A549 (cell line): Measurements from ENCODE around the gene ARHGAP4. TPM values are rescaled to one million over a fixed set of nuclear protein-coding genes. Genes with fewer than 3 reads are reported as not detected.

Experiments
- ATAC-seq, 2 experiments: fragments of 200-7000 bp in 1 of 2; fragments of >200 bp in 1 of 2; cut with Nextera tagmentation in 1 of 2; cut with Tn5 transposase in 1 of 2; 3 replicates each; pipeline versions ENCODE4 v1.8.0 to v1.9.1; 2018 to 2020; ENCODE audit warnings: mild to moderate bottlenecking in 1 of 2, moderate library complexity in 1 of 2
- CTCF ChIA-PET: fragments of 300-600 bp; sonication (Branson Sonifier 250); formaldehyde crosslinking; extraction: SDS; loops from one replicate; lab custom pipeline; 2021; ENCODE audit warnings: antibody characterized with exemption, inconsistent platforms; lab: Yijun Ruan, JAX
- POLR2A ChIA-PET: fragments of 350-600 bp; formaldehyde crosslinking; extraction: SDS; loops from one replicate; lab custom pipeline; 2021; ENCODE audit warnings: antibody characterized with exemption, inconsistent platforms; lab: Yijun Ruan, JAX
- DNase-seq, 2 experiments: peaks; one replicate each; pipeline versions ENCODE4 v3.0.0 to v3.0.0-alpha.2; 2011 to 2016; ENCODE audit warnings: low read depth in 1 of 2, low spot score in 1 of 2
- FAIRE-seq: peaks from 2 replicates; lab custom pipeline; 2011; peaks lifted over from hg19 to GRCh38; lab: Jason Lieb, UNC
- H3K27ac ChIP-seq, 2 experiments: fragments of >200 bp; sonication (Bioruptor Twin); formaldehyde crosslinking; 3 replicates each; pipeline ENCODE4 v1.5.1; 2016 to 2017
- H3K4me1 ChIP-seq: fragments of >200 bp; sonication (Bioruptor Twin); formaldehyde crosslinking; 3 replicates; pipeline ENCODE4 v1.6.1; 2016
- H3K4me2 ChIP-seq: fragments of >200 bp; sonication (Bioruptor Twin); formaldehyde crosslinking; 3 replicates; pipeline ENCODE4 v1.6.1; 2016
- H3K4me3 ChIP-seq: fragments of >200 bp; sonication (Bioruptor Twin); formaldehyde crosslinking; 3 replicates; pipeline ENCODE4 v1.5.1; 2016
- H3K9me3 ChIP-seq: fragments of >200 bp; sonication (Bioruptor Twin); formaldehyde crosslinking; 3 replicates; pipeline ENCODE4 v1.6.1; 2016
- CBX2 ChIP-seq: fragments of 200-600 bp; sonication (generic); IDR thresholded peaks from 2 replicates; pipeline ENCODE4 v1.6.1; 2016; ENCODE audit warnings: low read depth, mild to moderate bottlenecking, borderline replicate concordance
- CBX8 ChIP-seq: fragments of 200-600 bp; sonication (generic); IDR thresholded peaks from 2 replicates; pipeline ENCODE4 v1.6.1; 2016
- EP300 ChIP-seq, 2 experiments: fragments of >200 bp; sonication (Bioruptor Twin); formaldehyde crosslinking; IDR thresholded peaks; 2 replicates in 1 of 2; 3 replicates in 1 of 2; pipeline ENCODE4 v1.6.1; 2016 to 2017
- FOSL2 ChIP-seq, 2 experiments: fragments of 450-650 bp in 1 of 2; fragments of >200 bp in 1 of 2; sonication (Bioruptor Twin) in 1 of 2; formaldehyde crosslinking; IDR thresholded peaks; 2 replicates each; pipeline versions ENCODE4 v1.5.0 to v1.6.1; 2016 to 2020; ENCODE audit warnings: mild to moderate bottlenecking in 1 of 2, moderate library complexity in 1 of 2
- FOXS1 ChIP-seq: fragments of 250-450 bp; sonication (Bioruptor Pico); IDR thresholded peaks from 2 replicates; pipeline ENCODE4 v1.5.0; 2020; ENCODE audit warnings: mild to moderate bottlenecking, moderate library complexity
- GATA3 ChIP-seq: IDR thresholded peaks from 2 replicates; pipeline ENCODE4 v1.6.1; 2012; ENCODE audit warnings: borderline replicate concordance
- HEYL ChIP-seq: fragments of 250-450 bp; sonication (Bioruptor Pico); IDR thresholded peaks from 2 replicates; pipeline ENCODE4 v1.8.0; 2021; ENCODE audit warnings: mild to moderate bottlenecking, moderate library complexity
- HOXB13 ChIP-seq: fragments of 250-450 bp; sonication (Bioruptor Pico); IDR thresholded peaks from 2 replicates; pipeline ENCODE4 v1.5.0; 2020; ENCODE audit warnings: low read depth, mild to moderate bottlenecking, moderate library complexity
- JUN ChIP-seq, 2 experiments: fragments of >200 bp; sonication (Bioruptor Twin); formaldehyde crosslinking; IDR thresholded peaks; 2 replicates in 1 of 2; 3 replicates in 1 of 2; pipeline ENCODE4 v1.6.1; 2016 to 2017
- NFE2L2 ChIP-seq: fragments of 150-350 bp; conservative IDR thresholded peaks from 2 replicates; pipeline ENCODE4 v1.6.1; 2014; ENCODE audit warnings: low read length
- NPAS2 ChIP-seq: fragments of 250-450 bp; sonication (Bioruptor Pico); IDR thresholded peaks from 2 replicates; pipeline ENCODE4 v1.8.0; 2022; ENCODE audit warnings: mild to moderate bottlenecking, moderate library complexity, borderline replicate concordance
- PHF8 ChIP-seq: fragments of 200-600 bp; sonication (generic); IDR thresholded peaks from 2 replicates; pipeline ENCODE4 v1.6.1; 2016; ENCODE audit warnings: low read depth, mild to moderate bottlenecking, antibody characterized with exemption, moderate library complexity, borderline replicate concordance
- POLR2A ChIP-seq: IDR thresholded peaks from 2 replicates; pipeline ENCODE4 v1.6.1; 2012; ENCODE audit warnings: mild to moderate bottlenecking, low read length
- POLR2AphosphoS2 ChIP-seq: conservative IDR thresholded peaks from 2 replicates; pipeline ENCODE4 v1.6.1; 2012; ENCODE audit warnings: low read length, improper control_type of control experiment, inconsistent platforms
- RARB ChIP-seq: fragments of 250-450 bp; sonication (Bioruptor Pico); IDR thresholded peaks from 2 replicates; pipeline ENCODE4 v1.8.0; 2021; ENCODE audit warnings: mild to moderate bottlenecking, moderate library complexity
- RFX5 ChIP-seq: fragments of 450-650 bp; IDR thresholded peaks from 2 replicates; pipeline ENCODE4 v1.7.1; 2014; ENCODE audit warnings: antibody characterized with exemption, mild to moderate bottlenecking, moderate library complexity
- SMC3 ChIP-seq: fragments of >200 bp; sonication (Bioruptor Twin); formaldehyde crosslinking; IDR thresholded peaks from 3 replicates; pipeline ENCODE4 v1.6.1; 2018; ENCODE audit warnings: inconsistent platforms
- TFCP2L1 ChIP-seq: fragments of 250-450 bp; sonication (Bioruptor Pico); IDR thresholded peaks from 2 replicates; pipeline ENCODE4 v1.5.0; 2021; ENCODE audit warnings: mild to moderate bottlenecking
- TP53 ChIP-seq: fragments of 250-450 bp; sonication (Bioruptor Pico); IDR thresholded peaks from 2 replicates; pipeline ENCODE4 v1.5.0; 2021; ENCODE audit warnings: mild to moderate bottlenecking, moderate library complexity
- ZC3H11A ChIP-seq: fragments of 450-650 bp; IDR thresholded peaks from 2 replicates; pipeline ENCODE4 v1.6.1; 2014; ENCODE audit warnings: antibody characterized with exemption, mild to moderate bottlenecking
- WGBS: methylation state at CpG from one replicate; pipeline ENCODE4 v1.1.6; 2017; ENCODE audit errors: missing lambda C conversion rate; 5-methylcytosine and 5-hydroxymethylcytosine counted together
- polyA plus RNA-seq, 4 experiments: library from polyadenylated mRNA; depleted of rRNA in 3 of 4; stranded (reverse); fragments of >200 nt; fragmentation: RNase III in 1 of 4; extraction: RNeasy Plus Mini Kit Qiagen cat#74134 plus additional on column Dnase treatment in 1 of 4; gene quantifications; 2 replicates in 3 of 4; 3 replicates in 1 of 4; pipeline ENCODE4 v1.2.3, GENCODE V29; 2011 to 2017
- TF ChIP-seq, protein P1 (sequence below): IDR thresholded peaks from 2 replicates; pipeline ENCODE4 v1.6.1; 2012
- TF ChIP-seq, protein P2 (sequence below): fragments of 200-600 bp; sonication (generic); IDR thresholded peaks from 2 replicates; pipeline ENCODE4 v1.6.1; 2016; ENCODE audit warnings: antibody characterized with exemption, mild to moderate bottlenecking, moderate library complexity
- TF ChIP-seq, protein P3 (sequence below): fragments of 150-350 bp; IDR thresholded peaks from 2 replicates; pipeline ENCODE4 v1.6.1; 2014; ENCODE audit warnings: low read depth, mild to moderate bottlenecking, low read length
- TF ChIP-seq, protein P4 (sequence below): IDR thresholded peaks from 2 replicates; pipeline ENCODE4 v1.6.1; 2012

ARHGAP4 gene
- polyA plus RNA-seq, 2 of the 4 experiments (the other 2 are of a cell fraction): 0.78 to 0.98 TPM

DNA sequence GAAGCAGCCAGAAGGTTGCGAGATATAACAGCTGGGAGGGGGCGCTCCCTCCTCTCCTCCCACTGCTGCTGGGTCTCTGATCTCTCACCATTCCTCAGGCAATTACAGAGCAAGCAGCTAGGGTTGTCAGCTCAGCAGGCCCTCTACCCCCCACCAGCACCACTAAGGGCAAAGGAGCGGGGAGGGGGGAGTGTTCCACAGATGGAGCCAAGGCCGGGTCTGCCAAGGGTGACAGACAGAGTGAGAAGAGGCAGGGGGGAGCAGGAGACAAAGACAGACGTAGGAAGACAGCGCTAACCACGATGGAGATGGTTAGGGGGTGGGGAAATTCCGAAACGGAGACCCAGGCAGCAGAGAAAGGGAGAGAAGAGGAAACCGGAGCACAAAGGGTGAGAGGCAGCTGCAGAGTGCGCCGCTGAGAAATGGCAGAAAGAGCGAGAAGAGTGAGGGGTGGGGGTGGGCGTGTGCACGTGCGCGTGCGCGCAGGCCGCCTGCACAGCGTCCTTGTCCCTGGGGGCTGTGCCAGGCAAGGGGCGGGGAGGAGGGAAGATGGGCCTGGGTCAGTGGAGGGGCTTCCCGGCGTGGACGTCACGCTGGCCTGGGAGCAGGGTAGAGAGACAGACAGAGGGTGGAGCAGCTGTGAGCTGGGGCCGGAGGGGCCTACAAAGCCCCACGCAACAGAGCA lies 47.0 kb downstream of the ARHGAP4 start:
- ATAC-seq: no peak
- TF ChIP-seq CBX8 (no peak), HEYL (no peak), HOXB13 (CRISPR knock-in tag) (no peak), FOXS1 (CRISPR knock-in tag) (no peak), NFE2L2 (no peak)
- TF ChIP-seq, protein P1, sequence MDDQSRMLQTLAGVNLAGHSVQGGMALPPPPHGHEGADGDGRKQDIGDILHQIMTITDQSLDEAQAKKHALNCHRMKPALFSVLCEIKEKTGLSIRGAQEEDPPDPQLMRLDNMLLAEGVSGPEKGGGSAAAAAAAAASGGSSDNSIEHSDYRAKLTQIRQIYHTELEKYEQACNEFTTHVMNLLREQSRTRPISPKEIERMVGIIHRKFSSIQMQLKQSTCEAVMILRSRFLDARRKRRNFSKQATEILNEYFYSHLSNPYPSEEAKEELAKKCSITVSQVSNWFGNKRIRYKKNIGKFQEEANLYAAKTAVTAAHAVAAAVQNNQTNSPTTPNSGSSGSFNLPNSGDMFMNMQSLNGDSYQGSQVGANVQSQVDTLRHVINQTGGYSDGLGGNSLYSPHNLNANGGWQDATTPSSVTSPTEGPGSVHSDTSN: no peak
- POLR2A ChIA-PET: no interaction called here
- Histone ChIP-seq H3K9me3 (no peaks in the 10 kb centered on the region), H3K4me2 (no peak overlapping the region), H3K27ac (no peak overlapping the region), H3K4me3 (no peak overlapping the region), H3K4me1 (peaks cover 2% of the 10 kb centered on the region; the same call in 2 of the 3 replicates)
- no peak for DNase-seq
- CTCF ChIA-PET: interaction anchor here (1.9 kb wide), 1 partner anchor 49 kb away, joined by 5 read pairs; no protein-coding TSS in a partner anchor
- no peak for FAIRE-seq
- WGBS: 72% methylated on average over 15 of the region's 28 CpGs

DNA sequence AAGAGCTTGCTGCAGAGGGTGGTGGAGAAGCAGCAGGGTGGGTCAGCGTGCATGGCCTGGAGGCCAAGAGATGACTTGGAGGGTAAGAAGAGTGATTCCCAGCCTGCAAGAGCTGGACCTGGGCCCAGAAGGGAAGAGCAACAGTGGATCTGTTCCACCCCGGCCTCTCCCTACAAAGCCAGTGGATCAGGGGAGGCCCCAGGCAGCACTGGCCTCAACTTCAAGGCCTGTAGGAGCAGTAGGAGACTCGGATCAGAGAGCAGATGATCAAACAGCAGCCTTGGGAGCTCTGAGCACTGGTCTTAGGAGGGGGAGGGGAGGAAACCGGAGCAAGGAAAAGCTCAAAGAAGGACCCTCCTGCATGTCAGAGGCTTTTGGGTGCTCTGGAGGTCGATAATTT lies 47.7 kb downstream of the ARHGAP4 start:
- DNase-seq (no peak), FAIRE-seq (no peak), ATAC-seq (no peak)
- no peak overlapping the region for H3K4me3 ChIP-seq
- POLR2A ChIA-PET: no interaction called here
- TF ChIP-seq, protein P2, sequence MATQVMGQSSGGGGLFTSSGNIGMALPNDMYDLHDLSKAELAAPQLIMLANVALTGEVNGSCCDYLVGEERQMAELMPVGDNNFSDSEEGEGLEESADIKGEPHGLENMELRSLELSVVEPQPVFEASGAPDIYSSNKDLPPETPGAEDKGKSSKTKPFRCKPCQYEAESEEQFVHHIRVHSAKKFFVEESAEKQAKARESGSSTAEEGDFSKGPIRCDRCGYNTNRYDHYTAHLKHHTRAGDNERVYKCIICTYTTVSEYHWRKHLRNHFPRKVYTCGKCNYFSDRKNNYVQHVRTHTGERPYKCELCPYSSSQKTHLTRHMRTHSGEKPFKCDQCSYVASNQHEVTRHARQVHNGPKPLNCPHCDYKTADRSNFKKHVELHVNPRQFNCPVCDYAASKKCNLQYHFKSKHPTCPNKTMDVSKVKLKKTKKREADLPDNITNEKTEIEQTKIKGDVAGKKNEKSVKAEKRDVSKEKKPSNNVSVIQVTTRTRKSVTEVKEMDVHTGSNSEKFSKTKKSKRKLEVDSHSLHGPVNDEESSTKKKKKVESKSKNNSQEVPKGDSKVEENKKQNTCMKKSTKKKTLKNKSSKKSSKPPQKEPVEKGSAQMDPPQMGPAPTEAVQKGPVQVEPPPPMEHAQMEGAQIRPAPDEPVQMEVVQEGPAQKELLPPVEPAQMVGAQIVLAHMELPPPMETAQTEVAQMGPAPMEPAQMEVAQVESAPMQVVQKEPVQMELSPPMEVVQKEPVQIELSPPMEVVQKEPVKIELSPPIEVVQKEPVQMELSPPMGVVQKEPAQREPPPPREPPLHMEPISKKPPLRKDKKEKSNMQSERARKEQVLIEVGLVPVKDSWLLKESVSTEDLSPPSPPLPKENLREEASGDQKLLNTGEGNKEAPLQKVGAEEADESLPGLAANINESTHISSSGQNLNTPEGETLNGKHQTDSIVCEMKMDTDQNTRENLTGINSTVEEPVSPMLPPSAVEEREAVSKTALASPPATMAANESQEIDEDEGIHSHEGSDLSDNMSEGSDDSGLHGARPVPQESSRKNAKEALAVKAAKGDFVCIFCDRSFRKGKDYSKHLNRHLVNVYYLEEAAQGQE: no peak
- TF ChIP-seq TP53 (CRISPR knock-in tag): no peak
- no peak for TF ChIP-seq POLR2A
- no peak for TF ChIP-seq NFE2L2
- TF ChIP-seq, protein P3, sequence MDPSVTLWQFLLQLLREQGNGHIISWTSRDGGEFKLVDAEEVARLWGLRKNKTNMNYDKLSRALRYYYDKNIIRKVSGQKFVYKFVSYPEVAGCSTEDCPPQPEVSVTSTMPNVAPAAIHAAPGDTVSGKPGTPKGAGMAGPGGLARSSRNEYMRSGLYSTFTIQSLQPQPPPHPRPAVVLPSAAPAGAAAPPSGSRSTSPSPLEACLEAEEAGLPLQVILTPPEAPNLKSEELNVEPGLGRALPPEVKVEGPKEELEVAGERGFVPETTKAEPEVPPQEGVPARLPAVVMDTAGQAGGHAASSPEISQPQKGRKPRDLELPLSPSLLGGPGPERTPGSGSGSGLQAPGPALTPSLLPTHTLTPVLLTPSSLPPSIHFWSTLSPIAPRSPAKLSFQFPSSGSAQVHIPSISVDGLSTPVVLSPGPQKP: no peak
- no peak for TF ChIP-seq JUN (IDR thresholded peaks at IDR 0.05)
- TF ChIP-seq FOXS1 (CRISPR knock-in tag): no peak
- no peak for TF ChIP-seq TFCP2L1 (CRISPR knock-in tag)
- no peak for TF ChIP-seq CBX2
- no peak for TF ChIP-seq POLR2AphosphoS2
- TF ChIP-seq PHF8: no peak
- TF ChIP-seq, protein P4, sequence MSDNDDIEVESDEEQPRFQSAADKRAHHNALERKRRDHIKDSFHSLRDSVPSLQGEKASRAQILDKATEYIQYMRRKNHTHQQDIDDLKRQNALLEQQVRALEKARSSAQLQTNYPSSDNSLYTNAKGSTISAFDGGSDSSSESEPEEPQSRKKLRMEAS: no peak
- TF ChIP-seq ZC3H11A: no peak
- TF ChIP-seq FOSL2 (IDR thresholded peaks at IDR 0.05): no peak
- no peak for TF ChIP-seq FOSL2 (CRISPR knock-in tag; IDR thresholded peaks at IDR 0.05)
- no peak for TF ChIP-seq RFX5
- no peak for TF ChIP-seq NPAS2 (CRISPR knock-in tag)
- no peak for TF ChIP-seq RARB (CRISPR knock-in tag)
- TF ChIP-seq EP300 (IDR thresholded peaks at IDR 0.05): no peak
- TF ChIP-seq GATA3: no peak
- TF ChIP-seq SMC3: no peak
- no peaks in the 10 kb centered on the region for H3K9me3 ChIP-seq
- WGBS: 18% methylated on average over 4 of the region's 5 CpGs
- CTCF ChIA-PET: interaction anchor here (1.9 kb wide), 1 partner anchor 50 kb away, joined by 5 read pairs; no protein-coding TSS in a partner anchor
- H3K4me2 ChIP-seq: no peak overlapping the region
- no peaks in the 10 kb centered on the region for H3K4me1 ChIP-seq
- no peak overlapping the region for H3K27ac ChIP-seq
